Breast epithelium (tissue), 4 donors: ENCODE measurements around the gene PTPRK. TPM values are rescaled to one million over a fixed set of nuclear protein-coding genes. Genes with fewer than 3 reads are reported as not detected.

Source experiments
- DNase-seq, 2 donors: peaks; one replicate each; pipeline ENCODE4 v3.0.0-alpha.2; 2019; ENCODE audit warnings: low spot score in 2 of 2
- H3K27ac ChIP-seq, 2 donors: fragments of 200-600 bp; sonication (generic) in 1 of 2; one replicate each; pipeline ENCODE4 v1.5.1; 2016 to 2019; ENCODE audit warnings: mild to moderate bottlenecking in 1 of 2
- H3K27me3 ChIP-seq, 2 donors: fragments of 200-600 bp; sonication (generic) in 1 of 2; one replicate each; pipeline versions ENCODE4 v1.5.1 to v1.6.0; 2017 to 2019; ENCODE audit warnings: control low read depth in 1 of 2, mild to moderate bottlenecking in 1 of 2
- H3K36me3 ChIP-seq: fragments of 200-600 bp; one replicate; pipeline ENCODE4 v1.5.1; 2019
- H3K4me1 ChIP-seq, 2 donors: fragments of 200-600 bp; sonication (generic); one replicate each; pipeline ENCODE4 v1.5.1; 2016 to 2019; ENCODE audit warnings: control low read depth in 1 of 2
- H3K4me3 ChIP-seq, 3 donors: fragments of 200-600 bp; sonication (generic); 1 replicate in 2 of 3; 2 replicates in 1 of 3; pipeline ENCODE4 v1.5.1; 2016 to 2019; ENCODE audit warnings: mild to moderate bottlenecking in 3 of 3, moderate library complexity in 2 of 3
- H3K9me3 ChIP-seq, 2 donors: fragments of 200-600 bp; sonication (generic) in 1 of 2; one replicate each; pipeline ENCODE4 v1.5.1; 2016 to 2019; ENCODE audit warnings: control low read depth in 1 of 2
- CTCF ChIP-seq, 3 donors: fragments of 450-650 bp; IDR thresholded peaks; one replicate each; pipeline ENCODE4 v1.5.1; 2016 to 2017; ENCODE audit warnings: antibody characterized with exemption in 3 of 3, mild to moderate bottlenecking in 3 of 3, moderate library complexity in 3 of 3
- POLR2A ChIP-seq: fragments of 450-650 bp; IDR thresholded peaks from one replicate; pipeline ENCODE4 v1.6.1; 2016; ENCODE audit warnings: antibody characterized with exemption, mild to moderate bottlenecking, moderate library complexity
- POLR2AphosphoS5 ChIP-seq, 3 donors: sonication (generic); formaldehyde crosslinking; IDR thresholded peaks; one replicate each; pipeline ENCODE4 v1.6.1; 2017; ENCODE audit warnings: antibody characterized with exemption in 3 of 3
- intact Hi-C: fragments of 100-400 bp; cut with DNase I; formaldehyde crosslinking; loops from one replicate; pipeline ENCODE4 v1.15.1; 2023; ENCODE audit warnings: low total_unique reads
- total RNA-seq, 3 donors: library from RNA; depleted of rRNA; stranded (reverse); fragments of >200 nt; gene quantifications; one replicate each; pipeline ENCODE4 v1.1.0, GENCODE V29; 2016

Gene PTPRK
- total RNA-seq, 3 donors from 2014 or later, result 29.1 to 134 (median 77.0) TPM

- Histone ChIP-seq H3K4me1 (no peaks in the 10 kb centered on the region), H3K27ac (peak overlapping the region in 1 of 2 donors; percentile 12), H3K27me3 (no peaks in the 10 kb centered on the region), H3K36me3 (no peaks in the 10 kb centered on the region), H3K4me3 (no peak overlapping the region), H3K9me3 (no peaks in the 10 kb centered on the region)
- DNase-seq, result no peak
- intact Hi-C loops, result no loop called here
- no peak for TF ChIP-seq CTCF (IDR thresholded peaks at IDR 0.05)
- TF ChIP-seq POLR2AphosphoS5 (IDR thresholded peaks at IDR 0.05), result no peak
- TF ChIP-seq POLR2A, result no peak
Measured at GRCh38 chr6:128403618-128404444, 116.6 kb downstream of the PTPRK start.

GRCh38 chr6:128400875-128401274, 119.5 kb downstream of the PTPRK start:
- intact Hi-C loops, result no loop called here
- Histone ChIP-seq H3K27me3 (no peaks in the 10 kb centered on the region), H3K9me3 (no peaks in the 10 kb centered on the region), H3K36me3 (no peaks in the 10 kb centered on the region), H3K27ac (no peak overlapping the region), H3K4me1 (no peaks in the 10 kb centered on the region), H3K4me3 (no peak overlapping the region)
- no peak for DNase-seq
- TF ChIP-seq CTCF (IDR thresholded peaks at IDR 0.05), result no peak
- TF ChIP-seq POLR2AphosphoS5 (IDR thresholded peaks at IDR 0.05), result no peak
- TF ChIP-seq POLR2A, result no peak

GRCh38 chr6:128397996-128398395, 122.4 kb downstream of the PTPRK start:
- no peak for TF ChIP-seq POLR2A
- no peak for TF ChIP-seq POLR2AphosphoS5 (IDR thresholded peaks at IDR 0.05)
- no peak for TF ChIP-seq CTCF (IDR thresholded peaks at IDR 0.05)
- Histone ChIP-seq H3K9me3 (no peaks in the 10 kb centered on the region), H3K36me3 (no peaks in the 10 kb centered on the region), H3K27me3 (no peaks in the 10 kb centered on the region), H3K27ac (no peak overlapping the region), H3K4me3 (peak overlapping the region in 1 of 3 donors; percentile 0), H3K4me1 (no peaks in the 10 kb centered on the region)
- no peak for DNase-seq
- intact Hi-C loops, result no loop called here

GRCh38 chr6:128395596-128395995, 124.8 kb downstream of the PTPRK start:
- no peaks in the 10 kb centered on the region for H3K36me3 ChIP-seq
- H3K4me1 ChIP-seq, result no peaks in the 10 kb centered on the region
- intact Hi-C loops, result no loop called here
- no peak overlapping the region for H3K27ac ChIP-seq
- no peak for DNase-seq
- H3K27me3 ChIP-seq, result no peaks in the 10 kb centered on the region
- no peaks in the 10 kb centered on the region for H3K9me3 ChIP-seq
- TF ChIP-seq POLR2A (no peak), POLR2AphosphoS5 (IDR thresholded peaks at IDR 0.05) (no peak), CTCF (IDR thresholded peaks at IDR 0.05) (no peak)
- no peak overlapping the region for H3K4me3 ChIP-seq

GRCh38 chr6:128395188-128395587, 125.2 kb downstream of the PTPRK start:
- Histone ChIP-seq H3K4me3 (no peak overlapping the region), H3K27ac (no peak overlapping the region), H3K27me3 (no peaks in the 10 kb centered on the region), H3K4me1 (no peaks in the 10 kb centered on the region), H3K9me3 (no peaks in the 10 kb centered on the region), H3K36me3 (no peaks in the 10 kb centered on the region)
- intact Hi-C loops, result no loop called here
- no peak for DNase-seq
- no peak for TF ChIP-seq POLR2AphosphoS5 (IDR thresholded peaks at IDR 0.05)
- TF ChIP-seq POLR2A, result no peak
- no peak for TF ChIP-seq CTCF (IDR thresholded peaks at IDR 0.05)
